ENCODE data around the gene IRGQ.

IRGQ gene

DNA sequence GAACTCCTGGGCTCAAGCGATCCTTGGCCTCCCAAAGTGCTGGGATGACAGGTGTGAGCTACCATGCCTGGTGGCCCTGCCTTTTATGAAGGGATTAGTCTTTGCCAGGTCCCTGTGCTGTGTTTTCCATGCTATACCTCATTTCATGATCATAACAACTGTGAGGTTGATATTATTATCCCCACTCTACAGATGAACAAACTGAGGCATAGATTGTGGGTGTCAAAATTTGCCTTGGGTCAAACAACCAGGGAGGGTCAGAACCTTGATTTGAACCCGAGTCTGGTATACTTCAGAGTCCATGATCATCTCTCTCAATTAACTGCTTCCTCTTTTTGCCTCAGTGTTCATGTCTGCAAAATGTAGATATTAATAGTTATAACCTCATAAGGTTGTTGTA lies 13.4 kb downstream of the IRGQ start:
- no peaks in the 10 kb centered on the region for H4K20me1 ChIP-seq (ENCODE audit: insufficient read depth)
- H3K9ac ChIP-seq: no peak overlapping the region
- H3K36me3 ChIP-seq (ENCODE audit: insufficient read depth): no peaks in the 10 kb centered on the region
- no peaks in the 10 kb centered on the region; the same call in 1 of the 2 replicates for H3K27me3 ChIP-seq (ENCODE audit: insufficient read depth, low read depth)
- H2AFZ ChIP-seq (ENCODE audit: low read depth): no peak overlapping the region
- TF ChIP-seq, protein P1, sequence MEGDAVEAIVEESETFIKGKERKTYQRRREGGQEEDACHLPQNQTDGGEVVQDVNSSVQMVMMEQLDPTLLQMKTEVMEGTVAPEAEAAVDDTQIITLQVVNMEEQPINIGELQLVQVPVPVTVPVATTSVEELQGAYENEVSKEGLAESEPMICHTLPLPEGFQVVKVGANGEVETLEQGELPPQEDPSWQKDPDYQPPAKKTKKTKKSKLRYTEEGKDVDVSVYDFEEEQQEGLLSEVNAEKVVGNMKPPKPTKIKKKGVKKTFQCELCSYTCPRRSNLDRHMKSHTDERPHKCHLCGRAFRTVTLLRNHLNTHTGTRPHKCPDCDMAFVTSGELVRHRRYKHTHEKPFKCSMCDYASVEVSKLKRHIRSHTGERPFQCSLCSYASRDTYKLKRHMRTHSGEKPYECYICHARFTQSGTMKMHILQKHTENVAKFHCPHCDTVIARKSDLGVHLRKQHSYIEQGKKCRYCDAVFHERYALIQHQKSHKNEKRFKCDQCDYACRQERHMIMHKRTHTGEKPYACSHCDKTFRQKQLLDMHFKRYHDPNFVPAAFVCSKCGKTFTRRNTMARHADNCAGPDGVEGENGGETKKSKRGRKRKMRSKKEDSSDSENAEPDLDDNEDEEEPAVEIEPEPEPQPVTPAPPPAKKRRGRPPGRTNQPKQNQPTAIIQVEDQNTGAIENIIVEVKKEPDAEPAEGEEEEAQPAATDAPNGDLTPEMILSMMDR (conservative IDR thresholded peaks at IDR 0.05; ENCODE audit: low read depth, low read length): no peak
- no peak overlapping the region for H3K4me2 ChIP-seq
- H3K27ac ChIP-seq: no peak overlapping the region
- H3K79me2 ChIP-seq (ENCODE audit: insufficient read depth, low read depth): no peaks in the 10 kb centered on the region
- H3K4me3 ChIP-seq (IDR thresholded peaks at IDR 0.05; ENCODE audit: insufficient read depth, low read depth, low read length): no peak overlapping the region
- H3K4me1 ChIP-seq (ENCODE audit: low read depth, poor library complexity, severe bottlenecking): peaks cover 10% of the 10 kb centered on the region

DNA sequence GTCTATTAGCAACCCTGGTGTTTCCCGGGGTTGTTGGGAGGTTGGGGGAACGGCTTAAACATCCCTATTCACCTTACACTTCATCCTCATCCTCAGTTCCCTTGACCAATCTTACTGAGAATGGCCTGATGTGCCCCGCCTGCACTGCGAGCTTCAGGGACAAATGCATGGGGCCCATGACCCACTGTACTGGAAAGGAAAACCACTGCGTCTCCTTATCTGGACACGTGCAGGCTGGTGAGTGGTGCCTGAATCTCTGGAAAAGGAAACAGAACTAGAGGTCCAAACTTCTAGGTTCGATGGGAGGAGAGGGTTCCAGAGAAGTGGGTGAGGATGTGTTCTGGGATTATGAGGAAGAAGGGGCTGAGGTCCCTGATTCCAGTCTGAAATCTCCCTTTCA lies 14.5 kb downstream of the IRGQ start:
- H4K20me1 ChIP-seq (ENCODE audit: insufficient read depth): no peaks in the 10 kb centered on the region
- no peaks in the 10 kb centered on the region; the same call in 1 of the 2 replicates for H3K27me3 ChIP-seq (ENCODE audit: insufficient read depth, low read depth)
- H3K27ac ChIP-seq: no peak overlapping the region
- TF ChIP-seq, protein P1 (conservative IDR thresholded peaks at IDR 0.05; ENCODE audit: low read depth, low read length): no peak
- no peaks in the 10 kb centered on the region for H3K36me3 ChIP-seq (ENCODE audit: insufficient read depth)
- H3K9ac ChIP-seq: no peak overlapping the region
- peaks cover 5% of the 10 kb centered on the region for H3K4me1 ChIP-seq (ENCODE audit: low read depth, poor library complexity, severe bottlenecking)
- no peak overlapping the region for H3K4me2 ChIP-seq
- H3K79me2 ChIP-seq (ENCODE audit: insufficient read depth, low read depth): no peaks in the 10 kb centered on the region
- no peak overlapping the region for H2AFZ ChIP-seq (ENCODE audit: low read depth)
- no peak overlapping the region for H3K4me3 ChIP-seq (IDR thresholded peaks at IDR 0.05; ENCODE audit: insufficient read depth, low read depth, low read length)

DNA sequence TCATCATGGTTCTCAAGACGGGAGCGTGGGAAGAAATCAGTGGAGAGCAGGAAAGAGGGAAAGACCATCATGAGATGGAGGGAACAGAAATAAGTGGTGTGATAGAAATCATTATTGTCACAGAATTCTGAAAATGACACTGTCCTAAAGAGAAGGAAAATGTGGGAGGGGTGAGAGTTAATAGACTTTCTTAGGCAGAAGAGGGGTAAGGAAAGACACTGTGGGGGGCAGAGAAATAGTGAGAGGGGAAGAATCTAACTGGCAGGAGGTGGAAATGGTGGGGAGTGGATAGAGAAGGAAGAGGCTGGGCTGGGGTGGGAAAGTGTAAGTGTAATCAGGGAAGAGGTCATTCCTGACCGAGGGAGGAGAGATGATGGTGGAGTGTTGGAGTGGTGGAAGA lies 17.1 kb downstream of the IRGQ start:
- H3K4me2 ChIP-seq: no peak overlapping the region
- H3K79me2 ChIP-seq (ENCODE audit: insufficient read depth, low read depth): peaks cover 4% of the 10 kb centered on the region; the same call in 1 of the 2 replicates
- TF ChIP-seq, protein P1 (conservative IDR thresholded peaks at IDR 0.05; ENCODE audit: low read depth, low read length): no peak
- no peak overlapping the region for H3K4me3 ChIP-seq (IDR thresholded peaks at IDR 0.05; ENCODE audit: insufficient read depth, low read depth, low read length)
- H3K36me3 ChIP-seq (ENCODE audit: insufficient read depth): no peaks in the 10 kb centered on the region
- no peak overlapping the region for H3K9ac ChIP-seq
- H4K20me1 ChIP-seq (ENCODE audit: insufficient read depth): no peaks in the 10 kb centered on the region
- no peak overlapping the region for H3K27ac ChIP-seq
- no peaks in the 10 kb centered on the region; the same call in 1 of the 2 replicates for H3K27me3 ChIP-seq (ENCODE audit: insufficient read depth, low read depth)
- no peak overlapping the region for H2AFZ ChIP-seq (ENCODE audit: low read depth)
- H3K4me1 ChIP-seq (ENCODE audit: low read depth, poor library complexity, severe bottlenecking): peaks cover 11% of the 10 kb centered on the region

DNA sequence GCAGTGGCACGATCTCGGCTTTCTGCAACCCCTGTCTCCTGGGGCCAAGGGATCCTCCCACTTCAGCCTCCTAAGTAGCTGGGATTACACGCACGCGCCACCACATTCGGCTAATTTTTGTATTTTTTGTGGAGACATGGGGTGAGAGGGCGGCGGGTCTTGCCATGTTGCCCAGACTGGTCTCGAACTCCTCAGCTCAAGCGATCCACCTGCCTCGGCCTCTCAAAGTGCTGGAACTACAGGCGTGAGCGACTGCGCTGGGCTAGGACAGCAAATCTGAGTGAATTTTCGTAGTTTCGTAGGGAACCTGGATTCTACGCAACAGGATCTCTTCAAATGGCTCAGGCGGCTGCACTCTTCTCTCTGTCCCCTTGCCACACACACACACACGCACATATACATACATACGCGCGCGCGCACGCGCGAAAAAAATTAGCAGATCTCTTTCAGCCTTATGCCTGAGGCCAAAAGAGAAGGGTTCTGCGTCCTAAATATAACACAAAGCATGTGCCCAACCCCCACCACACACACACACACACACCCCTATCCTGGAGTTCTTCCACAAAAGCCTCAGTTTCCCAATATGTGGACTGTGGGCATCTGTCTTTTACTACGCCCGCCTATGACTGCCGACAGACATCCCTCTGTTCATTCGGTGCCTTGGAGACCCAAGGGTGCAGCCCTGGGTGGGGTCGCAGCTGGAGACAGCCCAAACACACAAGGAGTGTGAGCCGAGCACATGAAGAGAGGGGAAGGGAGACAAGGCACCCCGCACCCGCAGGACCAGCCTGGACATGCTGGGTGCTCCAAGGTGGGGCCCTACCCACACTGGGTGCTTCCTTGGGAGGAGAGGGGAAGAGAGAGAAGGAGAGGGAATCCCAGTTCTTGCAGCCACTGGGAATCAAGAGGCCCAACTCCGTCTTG lies 19.7 kb downstream of the IRGQ start:
- H3K4me3 ChIP-seq (IDR thresholded peaks at IDR 0.05; ENCODE audit: insufficient read depth, low read depth, low read length): no peak overlapping the region
- no peaks in the 10 kb centered on the region for H4K20me1 ChIP-seq (ENCODE audit: insufficient read depth)
- H3K27ac ChIP-seq: peak overlapping the region; percentile 22; the same call in 1 of the 2 replicates
- peak overlapping the region; percentile 84 for H3K4me2 ChIP-seq
- peaks cover 11% of the 10 kb centered on the region for H3K4me1 ChIP-seq (ENCODE audit: low read depth, poor library complexity, severe bottlenecking)
- no peaks in the 10 kb centered on the region; the same call in 1 of the 2 replicates for H3K27me3 ChIP-seq (ENCODE audit: insufficient read depth, low read depth)
- H3K79me2 ChIP-seq (ENCODE audit: insufficient read depth, low read depth): peaks cover 4% of the 10 kb centered on the region; the same call in 1 of the 2 replicates
- TF ChIP-seq, protein P1 (conservative IDR thresholded peaks at IDR 0.05; ENCODE audit: low read depth, low read length): no peak
- peak overlapping the region; percentile 88 for H2AFZ ChIP-seq (ENCODE audit: low read depth)
- peak overlapping the region; percentile 35; the same call in 1 of the 2 replicates for H3K9ac ChIP-seq
- no peaks in the 10 kb centered on the region for H3K36me3 ChIP-seq (ENCODE audit: insufficient read depth)

Data from KMS-11 (cell line).